ENCODE data around the gene LLGL1. TPM values are rescaled to one million over a fixed set of nuclear protein-coding genes. Genes with fewer than 3 reads are reported as not detected.

The LLGL1 gene
- total RNA-seq, 1 experiment from 2014 or later = 47.4 TPM

GRCh38 chr17:18238299-18238698 lies 12.9 kb downstream of the LLGL1 start:
- BruUV-seq (replicated peaks) = no TSS peak
- Histone ChIP-seq H3F3A (ENCODE audit: low read length, unreplicated experiment) (no peaks in the 10 kb centered on the region), H3K27ac (ENCODE audit: low read length) (no peak overlapping the region), H3K27me3 (ENCODE audit: low read length) (no peaks in the 10 kb centered on the region), H3K36me3 (ENCODE audit: low read depth, low read length) (peaks cover 5% of the 10 kb centered on the region; the same call in 1 of the 2 replicates), H3K79me2 (ENCODE audit: low read length) (no peaks in the 10 kb centered on the region), H3K4me2 (ENCODE audit: low read length) (no peak overlapping the region), H3K9ac (ENCODE audit: low read length) (no peak overlapping the region), H2AFZ (ENCODE audit: low read length) (no peak overlapping the region), H3K9me3 (ENCODE audit: low read length) (no peaks in the 10 kb centered on the region), H4K20me1 (ENCODE audit: low read length) (no peaks in the 10 kb centered on the region), H3K4me3 (ENCODE audit: low read length) (no peak overlapping the region), H3K9me2 (replicated peaks; ENCODE audit: low read length) (no peaks in the 10 kb centered on the region), H3K4me1 (ENCODE audit: insufficient read depth, low read length) (peaks cover 16% of the 10 kb centered on the region)
- intact Hi-C loops (cut with micrococcal nuclease) = no loop called here
- TF ChIP-seq EZH2phosphoT487 (IDR thresholded peaks at IDR 0.05; ENCODE audit: borderline replicate concordance, low read length) (no peak), EZH2 (IDR thresholded peaks at IDR 0.05; ENCODE audit: low read length, unreplicated experiment) (no peak), CTCF (conservative IDR thresholded peaks at IDR 0.05; ENCODE audit: low read depth, low read length) (no peak)
- ATAC-seq = no peak
- ChIA-PET CTCF (no interaction called here), POLR2A (ENCODE audit: unreplicated experiment) (no interaction called here)
- no peak for DNase-seq

- Histone ChIP-seq H3K9me3 (ENCODE audit: low read length) (no peaks in the 10 kb centered on the region), H3K4me1 (ENCODE audit: insufficient read depth, low read length) (peaks cover 10% of the 10 kb centered on the region), H2AFZ (ENCODE audit: low read length) (no peak overlapping the region), H3K27ac (ENCODE audit: low read length) (no peak overlapping the region), H3K9ac (ENCODE audit: low read length) (no peak overlapping the region), H3F3A (ENCODE audit: low read length, unreplicated experiment) (no peaks in the 10 kb centered on the region), H4K20me1 (ENCODE audit: low read length) (no peaks in the 10 kb centered on the region), H3K79me2 (ENCODE audit: low read length) (no peaks in the 10 kb centered on the region), H3K4me3 (ENCODE audit: low read length) (no peak overlapping the region), H3K9me2 (replicated peaks; ENCODE audit: low read length) (no peaks in the 10 kb centered on the region), H3K27me3 (ENCODE audit: low read length) (no peaks in the 10 kb centered on the region), H3K36me3 (ENCODE audit: low read depth, low read length) (peaks cover 9% of the 10 kb centered on the region; the same call in 1 of the 2 replicates), H3K4me2 (ENCODE audit: low read length) (no peak overlapping the region)
- no TSS peak for BruUV-seq (replicated peaks)
- TF ChIP-seq CTCF (conservative IDR thresholded peaks at IDR 0.05; ENCODE audit: low read depth, low read length) = no peak
- DNase-seq = no peak
- ATAC-seq = no peak
- POLR2A ChIA-PET (ENCODE audit: unreplicated experiment) = no interaction called here
- CTCF ChIA-PET = no interaction called here
- intact Hi-C loops (cut with micrococcal nuclease) = no loop called here
These were observed 15.0 kb downstream of the LLGL1 start for GRCh38 chr17:18240449-18240848.

GRCh38 chr17:18241229-18241871 lies 15.9 kb downstream of the LLGL1 start:
- Histone ChIP-seq H3K36me3 (ENCODE audit: low read depth, low read length) (peaks cover 17% of the 10 kb centered on the region), H2AFZ (ENCODE audit: low read length) (no peak overlapping the region)

More at GRCh38 chr17:18241229-18241871, 15.9 kb downstream of the LLGL1 start:
- no peaks in the 10 kb centered on the region for H3K9me3 ChIP-seq (ENCODE audit: low read length)
- H3K9ac ChIP-seq (ENCODE audit: low read length) = no peak overlapping the region
- no peak overlapping the region for H3K4me3 ChIP-seq (ENCODE audit: low read length)
- DNase-seq (no peak), ATAC-seq (no peak)
- intact Hi-C loops (cut with micrococcal nuclease) = no loop called here
- peaks cover under 1% of the 10 kb centered on the region; the same call in 1 of the 2 replicates for H3K4me1 ChIP-seq (ENCODE audit: insufficient read depth, low read length)
- TF ChIP-seq EZH2 (IDR thresholded peaks at IDR 0.05; ENCODE audit: low read length, unreplicated experiment) = no peak
- no peak for TF ChIP-seq CTCF (conservative IDR thresholded peaks at IDR 0.05; ENCODE audit: low read depth, low read length)
- no peak for TF ChIP-seq EZH2phosphoT487 (IDR thresholded peaks at IDR 0.05; ENCODE audit: borderline replicate concordance, low read length)
- H3F3A ChIP-seq (ENCODE audit: low read length, unreplicated experiment) = no peaks in the 10 kb centered on the region
- H3K79me2 ChIP-seq (ENCODE audit: low read length) = no peaks in the 10 kb centered on the region
- BruUV-seq (replicated peaks) = no TSS peak
- no peaks in the 10 kb centered on the region for H4K20me1 ChIP-seq (ENCODE audit: low read length)
- no peak overlapping the region for H3K4me2 ChIP-seq (ENCODE audit: low read length)
- no peak overlapping the region for H3K27ac ChIP-seq (ENCODE audit: low read length)
- POLR2A ChIA-PET (ENCODE audit: unreplicated experiment) = no interaction called here
- H3K27me3 ChIP-seq (ENCODE audit: low read length) = no peaks in the 10 kb centered on the region
- CTCF ChIA-PET = no interaction called here
- no peaks in the 10 kb centered on the region for H3K9me2 ChIP-seq (replicated peaks; ENCODE audit: low read length)
